WTC11 (cell line): ENCODE data around the gene C1S. TPM values are rescaled to one million over a fixed set of nuclear protein-coding genes. Genes with fewer than 3 reads are reported as not detected.

Experiments
- ATAC-seq: fragments of 200-7000 bp; cut with Tn5 transposase; 2 replicates; pipeline ENCODE4 v1.10.0; 2021; ENCODE audit warnings: mild to moderate bottlenecking, moderate library complexity
- CTCF ChIA-PET: fragments of 300-600 bp; sonication (Branson Sonifier 250); formaldehyde crosslinking; loops from one replicate; lab custom pipeline; 2021; ENCODE audit warnings: antibody characterized with exemption; lab: Charles Lee
- POLR2A ChIA-PET: fragments of 350-600 bp; sonication (Branson Sonifier 250); formaldehyde crosslinking; loops from one replicate; lab custom pipeline; 2021; ENCODE audit warnings: antibody characterized with exemption; lab: Charles Lee
- DNase-seq: peaks from one replicate; pipeline ENCODE4 v3.0.0; 2021; ENCODE audit warnings: low spot score
- H3K27ac Mint-ChIP-seq: 2 replicates; pipeline ENCODE4 v1.8.0; 2021; ENCODE audit warnings: mixed read lengths
- H3K27me3 Mint-ChIP-seq: 2 replicates; pipeline ENCODE4 v1.8.0; 2021; ENCODE audit warnings: low read depth, mild to moderate bottlenecking, moderate library complexity, mixed read lengths
- H3K36me3 Mint-ChIP-seq: 2 replicates; pipeline ENCODE4 v1.8.0; 2021; ENCODE audit warnings: mixed read lengths
- H3K4me1 Mint-ChIP-seq: 2 replicates; pipeline ENCODE4 v1.8.0; 2022; ENCODE audit warnings: mixed read lengths
- H3K4me3 Mint-ChIP-seq: 2 replicates; pipeline ENCODE4 v1.8.0; 2021; ENCODE audit warnings: mild to moderate bottlenecking, moderate library complexity, mixed read lengths
- H3K9me3 Mint-ChIP-seq: 2 replicates; pipeline ENCODE4 v1.8.0; 2021; ENCODE audit warnings: mixed read lengths
- CREM ChIP-seq: sonication (generic); formaldehyde crosslinking; IDR thresholded peaks from 2 replicates; pipeline ENCODE4 v1.8.1; 2022; ENCODE audit warnings: mild to moderate bottlenecking, missing genetic modification reagents, moderate library complexity
- E2F5 ChIP-seq: sonication (generic); formaldehyde crosslinking; IDR thresholded peaks from 2 replicates; pipeline ENCODE4 v1.8.1; 2022; ENCODE audit warnings: mild to moderate bottlenecking, moderate library complexity, missing genetic modification reagents
- ESRRA ChIP-seq: sonication (generic); formaldehyde crosslinking; IDR thresholded peaks from 2 replicates; pipeline ENCODE4 v1.8.1; 2022; ENCODE audit warnings: mild to moderate bottlenecking, missing genetic modification reagents, borderline replicate concordance
- ETV6 ChIP-seq: sonication (generic); formaldehyde crosslinking; IDR thresholded peaks from 2 replicates; pipeline ENCODE4 v1.8.1; 2022; ENCODE audit warnings: mild to moderate bottlenecking, missing genetic modification reagents
- FOXJ3 ChIP-seq: sonication (generic); formaldehyde crosslinking; IDR thresholded peaks from 2 replicates; pipeline ENCODE4 v1.9.0; 2021; ENCODE audit warnings: missing genetic modification reagents, mild to moderate bottlenecking, borderline replicate concordance
- FOXP1 ChIP-seq: sonication (generic); formaldehyde crosslinking; IDR thresholded peaks from 2 replicates; pipeline ENCODE4 v1.8.0; 2022; ENCODE audit warnings: missing genetic modification reagents, mild to moderate bottlenecking, moderate library complexity, borderline replicate concordance
- HMGXB4 ChIP-seq: sonication (generic); formaldehyde crosslinking; IDR thresholded peaks from 2 replicates; pipeline ENCODE4 v1.8.1; 2023; ENCODE audit warnings: mild to moderate bottlenecking, moderate library complexity, missing genetic modification reagents
- IRF1 ChIP-seq: sonication (generic); formaldehyde crosslinking; IDR thresholded peaks from 2 replicates; pipeline ENCODE4 v1.8.0; 2023; ENCODE audit warnings: missing genetic modification reagents
- IRF2 ChIP-seq: sonication (generic); formaldehyde crosslinking; IDR thresholded peaks from 2 replicates; pipeline ENCODE4 v1.8.0; 2022; ENCODE audit warnings: low read depth, missing genetic modification reagents, borderline replicate concordance
- JAZF1 ChIP-seq: fragments of 250-450 bp; sonication (Bioruptor Pico); IDR thresholded peaks from 2 replicates; pipeline ENCODE4 v1.9.0; 2021; ENCODE audit warnings: moderate library complexity, mild to moderate bottlenecking, inconsistent platforms
- JUN ChIP-seq: sonication (generic); formaldehyde crosslinking; IDR thresholded peaks from 2 replicates; pipeline ENCODE4 v1.8.0; 2023; ENCODE audit warnings: mild to moderate bottlenecking, missing genetic modification reagents
- KAT7 ChIP-seq: sonication (generic); formaldehyde crosslinking; IDR thresholded peaks from 2 replicates; pipeline ENCODE4 v1.8.1; 2023; ENCODE audit warnings: missing genetic modification reagents, mild to moderate bottlenecking, borderline replicate concordance
- MLX ChIP-seq: sonication (generic); formaldehyde crosslinking; IDR thresholded peaks from 2 replicates; pipeline ENCODE4 v1.8.1; 2023; ENCODE audit warnings: mild to moderate bottlenecking, missing genetic modification reagents, moderate library complexity
- MXD4 ChIP-seq: fragments of 250-450 bp; sonication (Bioruptor Pico); IDR thresholded peaks from 2 replicates; pipeline ENCODE4 v1.8.0; 2021; ENCODE audit warnings: mild to moderate bottlenecking, moderate library complexity, borderline replicate concordance
- NFYB ChIP-seq: sonication (generic); formaldehyde crosslinking; conservative IDR thresholded peaks from 2 replicates; pipeline ENCODE4 v1.8.0; 2022; ENCODE audit warnings: low read depth, missing genetic modification reagents
- TEAD4 ChIP-seq: sonication (generic); formaldehyde crosslinking; IDR thresholded peaks from 2 replicates; pipeline ENCODE4 v1.8.0; 2022; ENCODE audit warnings: mild to moderate bottlenecking, missing genetic modification reagents
- USF1 ChIP-seq: sonication (generic); formaldehyde crosslinking; IDR thresholded peaks from 2 replicates; pipeline ENCODE4 v1.8.0; 2022; ENCODE audit warnings: mild to moderate bottlenecking, missing genetic modification reagents
- ZBTB21 ChIP-seq: sonication (generic); formaldehyde crosslinking; IDR thresholded peaks from 2 replicates; pipeline ENCODE4 v1.8.1; 2023; ENCODE audit warnings: mild to moderate bottlenecking, missing genetic modification reagents, borderline replicate concordance
- ZBTB43 ChIP-seq: sonication (generic); formaldehyde crosslinking; IDR thresholded peaks from 2 replicates; pipeline ENCODE4 v1.8.1; 2023; ENCODE audit warnings: mild to moderate bottlenecking, missing genetic modification reagents
- ZNF232 ChIP-seq: sonication (generic); formaldehyde crosslinking; IDR thresholded peaks from 2 replicates; pipeline ENCODE4 v1.8.0; 2022; ENCODE audit warnings: mild to moderate bottlenecking, missing genetic modification reagents
- total RNA-seq: library from RNA; stranded (reverse); gene quantifications from 3 replicates; pipeline ENCODE4 v1.2.3, GENCODE V29; 2021

Gene C1S
- total RNA-seq, 1 experiment from 2014 or later, result 7.6 TPM

GRCh38 chr12:7031306-7031705 lies 29.2 kb upstream of the C1S start:
- H3K27me3 Mint-ChIP-seq, result no peaks in the 10 kb centered on the region; the same call in 1 of the 2 replicates
- CTCF ChIA-PET, result interaction anchor here (1.4 kb wide), 1 partner anchor 82 kb away, joined by 4 read pairs; no protein-coding TSS in a partner anchor
- no peak for TF ChIP-seq MLX (CRISPR knock-in tag)
- no peak for TF ChIP-seq JAZF1 (CRISPR knock-in tag)
- H3K36me3 Mint-ChIP-seq, result no peaks in the 10 kb centered on the region
- no peak for DNase-seq
- no peak for ATAC-seq
- H3K27ac Mint-ChIP-seq, result no peak overlapping the region
- no peak overlapping the region for H3K4me3 Mint-ChIP-seq
- H3K4me1 Mint-ChIP-seq, result peaks cover 9% of the 10 kb centered on the region
- POLR2A ChIA-PET, result no interaction called here
- peaks cover 3% of the 10 kb centered on the region; the same call in 1 of the 2 replicates for H3K9me3 Mint-ChIP-seq

GRCh38 chr12:7032990-7033389 lies 27.5 kb upstream of the C1S start:
- no peak for ATAC-seq
- TF ChIP-seq MXD4 (CRISPR knock-in tag) (no peak), ESRRA (CRISPR knock-in tag) (no peak), E2F5 (CRISPR knock-in tag) (no peak), ETV6 (CRISPR knock-in tag) (no peak), JUN (CRISPR knock-in tag) (no peak), FOXP1 (CRISPR knock-in tag) (no peak), ZNF232 (no peak), IRF1 (CRISPR knock-in tag) (no peak), TEAD4 (CRISPR knock-in tag) (no peak), NFYB (CRISPR knock-in tag) (no peak), HMGXB4 (CRISPR knock-in tag) (no peak), FOXJ3 (CRISPR knock-in tag) (no peak), CREM (CRISPR knock-in tag) (no peak), USF1 (CRISPR knock-in tag) (no peak), KAT7 (no peak), ZBTB43 (no peak), ZBTB21 (CRISPR knock-in tag) (no peak), IRF2 (CRISPR knock-in tag) (no peak)
- H3K9me3 Mint-ChIP-seq, result peaks cover 5% of the 10 kb centered on the region
- ChIA-PET CTCF (interaction anchor here (0.8 to 2.2 kb wide), 3 partner anchors 15 to 76 kb away, joined by 3 to 7 read pairs (median 6); partner anchors contain the start of genes C1RL and LPCAT3), POLR2A (interaction anchor here (1.4 kb wide), 1 partner anchor 75 kb away, joined by 4 read pairs; no protein-coding TSS in a partner anchor)
- DNase-seq, result no peak
- 0 out of 2 replicates have a peak, but pooled peaks cover under 1% of the 10 kb centered on the region for H3K36me3 Mint-ChIP-seq
- H3K27me3 Mint-ChIP-seq, result no peaks in the 10 kb centered on the region; the same call in 1 of the 2 replicates
- H3K4me3 Mint-ChIP-seq, result no peak overlapping the region
- H3K27ac Mint-ChIP-seq, result no peak overlapping the region
- peaks cover 16% of the 10 kb centered on the region for H3K4me1 Mint-ChIP-seq
